ENCODE data around the gene OLFM1. TPM values are rescaled to one million over a fixed set of nuclear protein-coding genes. Genes with fewer than 3 reads are reported as not detected.

Gene OLFM1
- total and polyA plus RNA-seq, 2 of the 4 experiments (the other 2 are of a cell fraction) = 0.36 to 0.38 TPM

- in situ Hi-C loops (cut with MboI; ENCODE audit: low sequenced_read_pairs) (no loop called here), dilution Hi-C loops (cut with HindIII; ENCODE audit: low sequenced_read_pairs, unreplicated experiment) (no loop called here), intact Hi-C loops (cut with micrococcal nuclease) (no loop called here)
- no peak overlapping the region for H3K56ac ChIP-seq (ENCODE audit: extremely low read depth, insufficient read depth, low read length)
- no peak overlapping the region for H2BK120ac ChIP-seq (ENCODE audit: low read depth, low read length)
- no peaks in the 10 kb centered on the region for H4K20me1 ChIP-seq (ENCODE audit: insufficient read depth, low read length)
- H3K4me1 ChIP-seq (ENCODE audit: control insufficient read depth, insufficient read depth, low read length) = no peaks in the 10 kb centered on the region
- H3K9me1 ChIP-seq (ENCODE audit: insufficient read depth, low read length) = no peaks in the 10 kb centered on the region
- H4K8ac ChIP-seq (ENCODE audit: low read depth in 2 of 2, low read length in 2 of 2) = no peak overlapping the region
- no peaks in the 10 kb centered on the region for H3K79me1 ChIP-seq (ENCODE audit: low read depth in 1 of 2, low read length in 2 of 2)
- peaks cover 7% of the 10 kb centered on the region; the same call in 1 of the 2 replicates for H3K27me3 ChIP-seq (ENCODE audit: control insufficient read depth, insufficient read depth, low read length)
- POLR2A ChIA-PET (ENCODE audit: unreplicated experiment) = no interaction called here
- no peak overlapping the region for H2BK5ac ChIP-seq (ENCODE audit: low read depth, low read length, poor library complexity, severe bottlenecking)
- no peak overlapping the region for H3K9ac ChIP-seq (ENCODE audit: low read depth, low read length)
- H4K5ac ChIP-seq (ENCODE audit: low read depth, low read length) = no peak overlapping the region
- ATAC-seq (ENCODE audit: low read depth) = no peak
- H2BK20ac ChIP-seq (ENCODE audit: low read depth, low read length) = no peak overlapping the region
- BruUV-seq (replicated peaks) = no TSS peak
- no peak overlapping the region for H3K4me2 ChIP-seq (ENCODE audit: low read depth, low read length)
- no peak overlapping the region for H3K4me3 ChIP-seq (ENCODE audit: insufficient read depth, low read depth, low read length)
- peaks cover 5% of the 10 kb centered on the region; the same call in 1 of the 2 replicates for H3K9me3 ChIP-seq (ENCODE audit: control insufficient read depth, insufficient read depth, low read length)
- no peak overlapping the region for H3K4ac ChIP-seq (ENCODE audit: low read depth, low read length)
- H3K14ac ChIP-seq (replicated peaks; ENCODE audit: low read depth, low read length) = no peak overlapping the region
- no peak overlapping the region for H4K91ac ChIP-seq (ENCODE audit: insufficient read depth, low read depth, low read length)
- H2AK5ac ChIP-seq (ENCODE audit: low read depth, low read length) = no peak overlapping the region
- no peak overlapping the region for H2BK15ac ChIP-seq (ENCODE audit: low read depth, low read length)
- no peaks in the 10 kb centered on the region for H3K36me3 ChIP-seq (ENCODE audit: control insufficient read depth, insufficient read depth, low read length)
- no CpG with 5 or more reads among the region's 10 CpGs for WGBS, 2 experiments (ENCODE audit: extremely low coverage in 2 of 2, insufficient read length in 1 of 2)
- no peak overlapping the region for H3K27ac ChIP-seq (ENCODE audit: insufficient read depth, low read length)
- no peak overlapping the region for H3K23ac ChIP-seq (ENCODE audit: low read depth, low read length)
- TF ChIP-seq BHLHE40 (IDR thresholded peaks at IDR 0.05; ENCODE audit: low read depth, low read length) (no peak), FOS (IDR thresholded peaks at IDR 0.05; ENCODE audit: low read depth, low read length) (no peak), MAZ (IDR thresholded peaks at IDR 0.05; ENCODE audit: borderline replicate concordance, low read depth, low read length) (no peak), SMC3 (IDR thresholded peaks at IDR 0.05; ENCODE audit: low read depth, low read length) (no peak), POLR2A (IDR thresholded peaks at IDR 0.05; ENCODE audit: low read depth, low read length) (no peak), RFX5 (IDR thresholded peaks at IDR 0.05; ENCODE audit: low read depth, low read length) (no peak), CHD1 (IDR thresholded peaks at IDR 0.05; ENCODE audit: low read depth, low read length) (no peak), RCOR1 (IDR thresholded peaks at IDR 0.05; ENCODE audit: insufficient replicate concordance, low read length) (no peak), CEBPB (IDR thresholded peaks at IDR 0.05; ENCODE audit: low read depth, low read length) (no peak)
- H2AK9ac ChIP-seq (replicated peaks; ENCODE audit: low read depth, low read length, poor library complexity) = no peak overlapping the region
- CTCF ChIA-PET = no interaction called here
- no peak overlapping the region for H2AFZ ChIP-seq (replicated peaks; ENCODE audit: low read length, poor library complexity)
- H3K18ac ChIP-seq (ENCODE audit: low read depth, low read length) = no peak overlapping the region
- DNase-seq = no peak
These were observed 20.2 kb downstream of the OLFM1 start for GRCh38 chr9:135107581-135108235.

Measured in IMR-90 (cell line).